DMS 273 (cell line): ENCODE data around the gene FAF1.
"Not testable (repeated sequence)": the region's sequence is repeated elsewhere in the genome, so short reads cannot be mapped to it uniquely, and the experiment has no call there.

Experiments used
- DNase-seq: peaks from one replicate; lab custom pipeline; 2025; ENCODE audit not compliant: unreplicated experiment; lab: John Stamatoyannopoulos, UW

Gene FAF1

GRCh38 chr1:50959913-50960844 lies at the start of gene FAF1:
Gene FAF1 (minus strand): TSS chr1:50960267. CDS start chr1:50959811, 456 bp downstream.
- peak; percentile 99 for DNase-seq

GRCh38 chr1:51009381-51009780 lies 49.3 kb upstream of the FAF1 start:
- DNase-seq: no peak

- not testable (repeated sequence) for DNase-seq
Observed at GRCh38 chr1:51005549-51005948, 45.5 kb upstream of the FAF1 start.

GRCh38 chr1:51002516-51002915 lies 42.4 kb upstream of the FAF1 start:
- DNase-seq: peak; percentile 33

GRCh38 chr1:51000651-51001050 lies 40.6 kb upstream of the FAF1 start:
- no peak for DNase-seq

GRCh38 chr1:51000160-51000559 lies 40.1 kb upstream of the FAF1 start:
- no peak for DNase-seq

- DNase-seq: not testable (repeated sequence)
Observed at GRCh38 chr1:50999375-50999774, 39.3 kb upstream of the FAF1 start.

GRCh38 chr1:50996083-50996482 lies 36.0 kb upstream of the FAF1 start:
- no peak for DNase-seq

- DNase-seq: no peak
Observed at GRCh38 chr1:50995651-50996050, 35.6 kb upstream of the FAF1 start.

GRCh38 chr1:50994997-50995396 lies 34.9 kb upstream of the FAF1 start:
- no peak for DNase-seq

- DNase-seq: no peak
Observed at GRCh38 chr1:50993645-50994044, 33.6 kb upstream of the FAF1 start.

GRCh38 chr1:50992532-50993318 lies 32.7 kb upstream of the FAF1 start:
- no peak for DNase-seq

- no peak for DNase-seq
Observed at GRCh38 chr1:50989694-50990093, 29.6 kb upstream of the FAF1 start.

- peak; percentile 34 for DNase-seq
Observed at GRCh38 chr1:50986653-50987052, 26.6 kb upstream of the FAF1 start.

- peak; percentile 58 for DNase-seq
Observed at GRCh38 chr1:50985094-50985493, 25.0 kb upstream of the FAF1 start.

- peak; percentile 59 for DNase-seq
Observed at GRCh38 chr1:50983219-50983802, 23.2 kb upstream of the FAF1 start.

GRCh38 chr1:50982611-50983010 lies 22.5 kb upstream of the FAF1 start:
- peak; percentile 35 for DNase-seq

- DNase-seq: peak; percentile 81
Observed at GRCh38 chr1:50981741-50982140, 21.7 kb upstream of the FAF1 start.

- peak; percentile 33 for DNase-seq
Observed at GRCh38 chr1:50980505-50980904, 20.4 kb upstream of the FAF1 start.

- peak; percentile 52 for DNase-seq
Observed at GRCh38 chr1:50979937-50980336, 19.9 kb upstream of the FAF1 start.
